Liver (tissue), 9 donors: ENCODE data around the gene AHRR. TPM values are rescaled to one million over a fixed set of nuclear protein-coding genes. Genes with fewer than 3 reads are reported as not detected.

Source experiments
- DNase-seq: peaks from one replicate; pipeline ENCODE4 v3.0.0-alpha.2; 2017; ENCODE audit warnings: low spot score
- H3K27ac ChIP-seq, 2 donors: one replicate each; pipeline ENCODE4 v1.7.0; 2013; ENCODE audit warnings: inconsistent platforms in 2 of 2, low read length in 2 of 2, control low read depth in 1 of 2, low read depth in 1 of 2, mild to moderate bottlenecking in 1 of 2
- H3K27me3 ChIP-seq, 4 donors: one replicate each; pipeline versions ENCODE4 v1.6.1 to v1.7.0; 2013; ENCODE audit warnings: low read length in 3 of 4, inconsistent platforms in 1 of 4, mild to moderate bottlenecking in 1 of 4, moderate library complexity in 1 of 4; ENCODE audit not compliant: control insufficient read depth in 4 of 4, insufficient read depth in 4 of 4
- H3K36me3 ChIP-seq, 4 donors: one replicate each; pipeline versions ENCODE4 v1.6.1 to v1.7.0; 2013; ENCODE audit warnings: low read length in 3 of 4, mild to moderate bottlenecking in 3 of 4, low read depth in 1 of 4, moderate library complexity in 1 of 4; ENCODE audit not compliant: control insufficient read depth in 4 of 4, insufficient read depth in 3 of 4
- H3K4me1 ChIP-seq, 4 donors: one replicate each; pipeline versions ENCODE4 v1.6.1 to v1.7.0; 2013; ENCODE audit warnings: low read length in 3 of 4, mild to moderate bottlenecking in 3 of 4, moderate library complexity in 1 of 4; ENCODE audit not compliant: control insufficient read depth in 4 of 4, insufficient read depth in 4 of 4
- H3K4me3 ChIP-seq, 3 donors: one replicate each; pipeline versions ENCODE4 v1.6.1 to v1.7.0; 2013; ENCODE audit warnings: low read length in 3 of 3, control low read depth in 1 of 3, low read depth in 1 of 3, mild to moderate bottlenecking in 1 of 3
- H3K9ac ChIP-seq, 2 donors: one replicate each; pipeline ENCODE4 v1.7.0; 2013; ENCODE audit warnings: low read length in 2 of 2, mild to moderate bottlenecking in 2 of 2, moderate library complexity in 2 of 2, control low read depth in 1 of 2, low read depth in 1 of 2
- H3K9me3 ChIP-seq, 4 donors: one replicate each; pipeline versions ENCODE4 v1.6.1 to v1.7.0; 2013; ENCODE audit warnings: low read length in 3 of 4; ENCODE audit not compliant: control insufficient read depth in 4 of 4
- EGR1 ChIP-seq, 2 donors: IDR thresholded peaks; 2 replicates each; pipeline ENCODE4 v1.6.1; 2016 to 2018; ENCODE audit warnings: antibody characterized with exemption in 2 of 2, low read depth in 2 of 2
- FOXA1 ChIP-seq: IDR thresholded peaks from 2 replicates; pipeline ENCODE4 v1.6.1; 2016; ENCODE audit warnings: antibody characterized with exemption
- FOXA2 ChIP-seq: IDR thresholded peaks from 2 replicates; pipeline ENCODE4 v1.6.1; 2016; ENCODE audit warnings: antibody characterized with exemption
- HNF4A ChIP-seq, 2 donors: conservative IDR thresholded peaks; 2 replicates each; pipeline ENCODE4 v1.6.1; 2016; ENCODE audit warnings: antibody characterized with exemption in 2 of 2, mild to moderate bottlenecking in 2 of 2
- HNF4G ChIP-seq: IDR thresholded peaks from 2 replicates; pipeline ENCODE4 v1.6.1; 2016; ENCODE audit warnings: antibody characterized with exemption
- NR2F2 ChIP-seq: IDR thresholded peaks from 2 replicates; pipeline ENCODE4 v1.6.1; 2016; ENCODE audit warnings: antibody characterized with exemption
- RAD21 ChIP-seq, 2 donors: IDR thresholded peaks; 2 replicates each; pipeline ENCODE4 v1.6.1; 2016; ENCODE audit warnings: antibody characterized with exemption in 2 of 2, mild to moderate bottlenecking in 2 of 2
- RXRA ChIP-seq, 2 donors: IDR thresholded peaks; 2 replicates each; pipeline ENCODE4 v1.6.1; 2017 to 2018; ENCODE audit warnings: antibody characterized with exemption in 2 of 2, mild to moderate bottlenecking in 1 of 2
- SP1 ChIP-seq: IDR thresholded peaks from 2 replicates; pipeline ENCODE4 v1.6.1; 2018; ENCODE audit warnings: antibody characterized with exemption, mild to moderate bottlenecking
- YY1 ChIP-seq: IDR thresholded peaks from 2 replicates; pipeline ENCODE4 v1.6.1; 2016; ENCODE audit warnings: antibody characterized with exemption, mild to moderate bottlenecking
- WGBS: extraction: QIAGEN DNeasy Blood & Tissue Kit; methylation state at CpG from one replicate; pipeline ENCODE4 v1.1.7; 2013; 5-methylcytosine and 5-hydroxymethylcytosine counted together
- polyA plus RNA-seq, 2 donors: library from polyadenylated mRNA; stranded (reverse) in 1 of 2; unstranded in 1 of 2; fragments of 200-250 nt in 1 of 2; fragments of >200 nt in 1 of 2; fragmentation: Nextera tagmentation in 1 of 2; extraction: Ambion mirVana in 1 of 2; gene quantifications; one replicate each; pipeline versions ENCODE4 v1.2.1 to v1.2.3, GENCODE V29; 2013 to 2015
- total RNA-seq, 2 donors: library from RNA; depleted of rRNA; stranded (reverse); fragments of >200 nt; gene quantifications; one replicate each; pipeline ENCODE4 v1.2.3, GENCODE V29; 2014
- TF ChIP-seq, protein P1 (sequence below): IDR thresholded peaks from 2 replicates; pipeline ENCODE4 v1.6.1; 2016; ENCODE audit warnings: antibody characterized with exemption, mild to moderate bottlenecking
- TF ChIP-seq, protein P2 (sequence below): IDR thresholded peaks from 2 replicates; pipeline ENCODE4 v1.6.1; 2016; ENCODE audit warnings: antibody characterized with exemption
- TF ChIP-seq, protein P3 (sequence below): fragments of 150-350 bp; IDR thresholded peaks from 2 replicates; pipeline ENCODE4 v1.5.1; 2017; ENCODE audit warnings: improper control_type of control experiment, low read depth, low read length; ENCODE audit not compliant: missing input control
- TF ChIP-seq, protein P4 (sequence below): IDR thresholded peaks from 2 replicates; pipeline ENCODE4 v1.6.1; 2016; ENCODE audit warnings: antibody characterized with exemption
- donor health status: healthy.
- donor health status: healthy.
- donor health status: healthy.
- donor health status: healthy.
- donor health status: healthy.

The AHRR gene
- total and polyA plus RNA-seq, 4 donors = 0.15 to 0.47 (median 0.24) TPM

DNA sequence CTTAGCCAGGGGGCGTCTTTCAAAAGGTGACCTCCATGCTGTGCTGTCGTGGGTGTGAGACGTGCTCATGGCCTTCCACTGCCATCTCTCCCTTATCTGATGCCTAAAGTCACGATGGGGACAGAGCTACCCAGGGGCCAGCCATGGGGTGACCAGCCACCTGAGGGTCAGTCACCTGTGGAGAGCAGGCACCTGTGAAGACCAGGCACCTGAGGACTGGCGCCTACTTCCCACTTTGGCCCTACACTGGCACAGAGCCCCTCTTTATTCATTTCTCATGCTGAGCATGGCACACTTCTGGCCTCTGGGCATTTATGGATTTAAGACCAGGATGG lies 115.1 kb downstream of the AHRR start (continued):
- TF ChIP-seq, protein P1, sequence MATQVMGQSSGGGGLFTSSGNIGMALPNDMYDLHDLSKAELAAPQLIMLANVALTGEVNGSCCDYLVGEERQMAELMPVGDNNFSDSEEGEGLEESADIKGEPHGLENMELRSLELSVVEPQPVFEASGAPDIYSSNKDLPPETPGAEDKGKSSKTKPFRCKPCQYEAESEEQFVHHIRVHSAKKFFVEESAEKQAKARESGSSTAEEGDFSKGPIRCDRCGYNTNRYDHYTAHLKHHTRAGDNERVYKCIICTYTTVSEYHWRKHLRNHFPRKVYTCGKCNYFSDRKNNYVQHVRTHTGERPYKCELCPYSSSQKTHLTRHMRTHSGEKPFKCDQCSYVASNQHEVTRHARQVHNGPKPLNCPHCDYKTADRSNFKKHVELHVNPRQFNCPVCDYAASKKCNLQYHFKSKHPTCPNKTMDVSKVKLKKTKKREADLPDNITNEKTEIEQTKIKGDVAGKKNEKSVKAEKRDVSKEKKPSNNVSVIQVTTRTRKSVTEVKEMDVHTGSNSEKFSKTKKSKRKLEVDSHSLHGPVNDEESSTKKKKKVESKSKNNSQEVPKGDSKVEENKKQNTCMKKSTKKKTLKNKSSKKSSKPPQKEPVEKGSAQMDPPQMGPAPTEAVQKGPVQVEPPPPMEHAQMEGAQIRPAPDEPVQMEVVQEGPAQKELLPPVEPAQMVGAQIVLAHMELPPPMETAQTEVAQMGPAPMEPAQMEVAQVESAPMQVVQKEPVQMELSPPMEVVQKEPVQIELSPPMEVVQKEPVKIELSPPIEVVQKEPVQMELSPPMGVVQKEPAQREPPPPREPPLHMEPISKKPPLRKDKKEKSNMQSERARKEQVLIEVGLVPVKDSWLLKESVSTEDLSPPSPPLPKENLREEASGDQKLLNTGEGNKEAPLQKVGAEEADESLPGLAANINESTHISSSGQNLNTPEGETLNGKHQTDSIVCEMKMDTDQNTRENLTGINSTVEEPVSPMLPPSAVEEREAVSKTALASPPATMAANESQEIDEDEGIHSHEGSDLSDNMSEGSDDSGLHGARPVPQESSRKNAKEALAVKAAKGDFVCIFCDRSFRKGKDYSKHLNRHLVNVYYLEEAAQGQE = no peak
- no peak for TF ChIP-seq YY1
- no peak for TF ChIP-seq FOXA2
- no peak for TF ChIP-seq SP1
- TF ChIP-seq RXRA (IDR thresholded peaks at IDR 0.05) = no peak

DNA sequence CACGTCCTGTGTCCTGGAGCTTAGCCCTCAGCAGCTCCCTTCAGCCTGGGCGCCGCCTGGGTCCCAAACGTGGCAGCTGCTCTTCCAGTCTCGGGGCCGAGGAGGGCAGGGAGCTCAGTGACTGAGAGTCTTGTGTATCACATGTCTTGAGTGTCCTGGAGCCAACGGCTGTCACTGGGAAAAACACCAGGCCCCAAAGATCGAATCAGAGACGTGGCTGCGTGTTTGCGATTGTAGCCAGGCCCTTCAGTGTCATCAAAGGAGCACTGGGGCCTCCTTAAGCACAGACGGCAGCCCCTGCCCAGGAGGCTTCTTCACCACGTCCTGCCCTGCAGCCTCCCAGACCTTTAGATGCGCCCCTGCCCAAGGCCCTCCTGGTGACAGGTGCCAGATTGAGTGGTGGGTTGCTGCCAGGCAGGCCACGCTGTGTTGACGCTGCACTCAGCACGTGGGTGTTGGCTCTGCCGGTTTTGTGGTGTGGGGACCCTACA lies 115.8 kb downstream of the AHRR start:
- WGBS = 71% methylated on average over 18 of the region's 18 CpGs
- H3K4me3 ChIP-seq = no peak overlapping the region
- H3K36me3 ChIP-seq = no peaks in the 10 kb centered on the region
- TF ChIP-seq RAD21 (IDR thresholded peaks at IDR 0.05) = no peak
- TF ChIP-seq SP1 = no peak
- no peak overlapping the region for H3K27ac ChIP-seq
- no peak overlapping the region for H3K9ac ChIP-seq
- no peaks in the 10 kb centered on the region for H3K9me3 ChIP-seq
- peaks cover 1 to 5% (median 5%) of the 10 kb centered on the region in 4 donors for H3K4me1 ChIP-seq
- DNase-seq = no peak
- H3K27me3 ChIP-seq = peaks cover 0 to 2% (median 0%) of the 10 kb centered on the region in 4 donors

DNA sequence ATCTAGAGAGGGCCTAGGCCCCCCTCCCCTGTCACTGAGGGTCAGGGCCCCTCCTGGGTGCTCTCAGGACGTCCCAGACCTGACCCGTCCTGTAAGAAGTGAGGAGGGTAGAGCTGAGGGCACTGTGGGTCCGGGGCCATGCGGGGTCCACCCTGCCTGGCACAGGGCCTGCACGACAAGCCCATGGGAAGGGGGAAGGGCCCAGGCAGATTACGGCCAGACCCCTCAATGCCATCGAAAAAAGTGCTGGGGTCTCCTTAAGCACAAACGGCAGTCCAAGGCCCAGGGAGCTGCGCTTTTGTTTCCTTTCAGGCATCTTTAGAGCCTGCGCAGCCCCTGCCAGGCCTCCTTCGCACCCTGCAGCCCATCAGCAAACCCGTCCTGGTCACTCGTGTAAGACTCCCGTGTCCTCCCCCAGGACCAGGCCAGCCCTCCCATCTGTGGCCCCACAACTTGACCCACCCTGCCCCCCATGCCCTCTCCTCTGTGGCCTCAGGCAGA lies 117.0 kb downstream of the AHRR start:
- no peak for DNase-seq
- TF ChIP-seq, protein P2, sequence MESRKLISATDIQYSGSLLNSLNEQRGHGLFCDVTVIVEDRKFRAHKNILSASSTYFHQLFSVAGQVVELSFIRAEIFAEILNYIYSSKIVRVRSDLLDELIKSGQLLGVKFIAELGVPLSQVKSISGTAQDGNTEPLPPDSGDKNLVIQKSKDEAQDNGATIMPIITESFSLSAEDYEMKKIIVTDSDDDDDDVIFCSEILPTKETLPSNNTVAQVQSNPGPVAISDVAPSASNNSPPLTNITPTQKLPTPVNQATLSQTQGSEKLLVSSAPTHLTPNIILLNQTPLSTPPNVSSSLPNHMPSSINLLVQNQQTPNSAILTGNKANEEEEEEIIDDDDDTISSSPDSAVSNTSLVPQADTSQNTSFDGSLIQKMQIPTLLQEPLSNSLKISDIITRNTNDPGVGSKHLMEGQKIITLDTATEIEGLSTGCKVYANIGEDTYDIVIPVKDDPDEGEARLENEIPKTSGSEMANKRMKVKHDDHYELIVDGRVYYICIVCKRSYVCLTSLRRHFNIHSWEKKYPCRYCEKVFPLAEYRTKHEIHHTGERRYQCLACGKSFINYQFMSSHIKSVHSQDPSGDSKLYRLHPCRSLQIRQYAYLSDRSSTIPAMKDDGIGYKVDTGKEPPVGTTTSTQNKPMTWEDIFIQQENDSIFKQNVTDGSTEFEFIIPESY = no peak
- TF ChIP-seq FOXA1 (no peak), NR2F2 (no peak), RAD21 (IDR thresholded peaks at IDR 0.05) (no peak), EGR1 (IDR thresholded peaks at IDR 0.05; ENCODE audit: low read depth in 2 of 2) (no peak), YY1 (no peak), FOXA2 (no peak), HNF4A (conservative IDR thresholded peaks at IDR 0.05) (no peak), HNF4G (no peak), RXRA (IDR thresholded peaks at IDR 0.05) (no peak)
- TF ChIP-seq, protein P3, sequence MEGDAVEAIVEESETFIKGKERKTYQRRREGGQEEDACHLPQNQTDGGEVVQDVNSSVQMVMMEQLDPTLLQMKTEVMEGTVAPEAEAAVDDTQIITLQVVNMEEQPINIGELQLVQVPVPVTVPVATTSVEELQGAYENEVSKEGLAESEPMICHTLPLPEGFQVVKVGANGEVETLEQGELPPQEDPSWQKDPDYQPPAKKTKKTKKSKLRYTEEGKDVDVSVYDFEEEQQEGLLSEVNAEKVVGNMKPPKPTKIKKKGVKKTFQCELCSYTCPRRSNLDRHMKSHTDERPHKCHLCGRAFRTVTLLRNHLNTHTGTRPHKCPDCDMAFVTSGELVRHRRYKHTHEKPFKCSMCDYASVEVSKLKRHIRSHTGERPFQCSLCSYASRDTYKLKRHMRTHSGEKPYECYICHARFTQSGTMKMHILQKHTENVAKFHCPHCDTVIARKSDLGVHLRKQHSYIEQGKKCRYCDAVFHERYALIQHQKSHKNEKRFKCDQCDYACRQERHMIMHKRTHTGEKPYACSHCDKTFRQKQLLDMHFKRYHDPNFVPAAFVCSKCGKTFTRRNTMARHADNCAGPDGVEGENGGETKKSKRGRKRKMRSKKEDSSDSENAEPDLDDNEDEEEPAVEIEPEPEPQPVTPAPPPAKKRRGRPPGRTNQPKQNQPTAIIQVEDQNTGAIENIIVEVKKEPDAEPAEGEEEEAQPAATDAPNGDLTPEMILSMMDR = no peak
- TF ChIP-seq, protein P1 = no peak
- TF ChIP-seq, protein P4, sequence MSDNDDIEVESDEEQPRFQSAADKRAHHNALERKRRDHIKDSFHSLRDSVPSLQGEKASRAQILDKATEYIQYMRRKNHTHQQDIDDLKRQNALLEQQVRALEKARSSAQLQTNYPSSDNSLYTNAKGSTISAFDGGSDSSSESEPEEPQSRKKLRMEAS = no peak
- Histone ChIP-seq H3K4me1 (peaks cover 2 to 10% (median 7%) of the 10 kb centered on the region in 4 donors), H3K4me3 (no peak overlapping the region), H3K9ac (no peak overlapping the region), H3K27ac (no peak overlapping the region), H3K9me3 (no peaks in the 10 kb centered on the region), H3K36me3 (no peaks in the 10 kb centered on the region), H3K27me3 (no peaks in the 10 kb centered on the region)
- WGBS = 81% methylated on average over 14 of the region's 14 CpGs
